GM12878 (cell line): ENCODE data around the gene TCF12. TPM values are rescaled to one million over a fixed set of nuclear protein-coding genes. Genes with fewer than 3 reads are reported as not detected.

Experiments used
- ATAC-seq: fragments of 200-7000 bp; cut with Tn5 transposase; 3 replicates; pipeline ENCODE4 v1.9.1; 2020; ENCODE audit warnings: mild to moderate bottlenecking, moderate library complexity
- BruUV-seq: library from RNA; stranded (reverse); fragments of 400-500 nt; replicated peaks from 2 replicates; lab custom pipeline; 2021; lab: Mats Ljungman, UMichigan
- CTCF ChIA-PET: fragments of 300-600 bp; sonication (Branson Sonifier 250); formaldehyde crosslinking; extraction: SDS; loops from one replicate; lab custom pipeline; 2021; ENCODE audit warnings: inconsistent platforms; lab: Yijun Ruan, JAX
- POLR2A ChIA-PET: fragments of 350-600 bp; formaldehyde crosslinking; extraction: SDS; loops from one replicate; lab custom pipeline; 2021; ENCODE audit warnings: inconsistent platforms; lab: Charles Lee
- RAD21 ChIA-PET: fragments of 300-600 bp; sonication (Branson Sonifier 250); formaldehyde crosslinking; loops from one replicate; lab custom pipeline; 2023; ENCODE audit warnings: antibody characterized with exemption; ENCODE audit not compliant: unreplicated experiment; lab: Charles Lee
- SMC1A ChIA-PET: fragments of 300-600 bp; sonication (Branson Sonifier 250); formaldehyde crosslinking; loops from one replicate; lab custom pipeline; 2023; ENCODE audit not compliant: unreplicated experiment, uncharacterized antibody; lab: Charles Lee
- DNase-seq: peaks from one replicate; pipeline ENCODE4 v3.0.0-alpha.2; 2011; ENCODE audit warnings: low read depth, low spot score
- FAIRE-seq: peaks from 3 replicates; lab custom pipeline; 2011; peaks lifted over from hg19 to GRCh38; lab: Jason Lieb, UNC
- H2AFZ ChIP-seq: 2 replicates; pipeline ENCODE4 v1.6.0; 2011; ENCODE audit warnings: low read depth, low read length, control low read depth; ENCODE audit not compliant: control insufficient read depth
- H3K27ac ChIP-seq: 2 replicates; pipeline ENCODE4 v1.5.1; 2011; ENCODE audit warnings: control low read depth; ENCODE audit not compliant: control insufficient read depth, insufficient read depth
- H3K27me3 ChIP-seq, 2 experiments: replicated peaks in 1 of 2; 2 replicates each; pipeline versions ENCODE4 v1.6.0 to v1.6.1; 2011; ENCODE audit warnings: low read length in 1 of 2; ENCODE audit not compliant: control insufficient read depth in 2 of 2, insufficient read depth in 2 of 2
- H3K36me3 ChIP-seq, 2 experiments: 2 replicates each; pipeline ENCODE4 v1.5.1; 2011; ENCODE audit warnings: low read length in 1 of 2; ENCODE audit not compliant: control insufficient read depth in 2 of 2, insufficient read depth in 2 of 2
- H3K4me1 ChIP-seq: 2 replicates; pipeline ENCODE4 v1.6.1; 2011; ENCODE audit warnings: mild to moderate bottlenecking, low read length, moderate library complexity, mixed read lengths; ENCODE audit not compliant: control insufficient read depth, insufficient read depth
- H3K4me2 ChIP-seq: 2 replicates; pipeline ENCODE4 v1.6.0; 2011; ENCODE audit warnings: control low read depth; ENCODE audit not compliant: control insufficient read depth, insufficient read depth
- H3K4me3 ChIP-seq: fragments of 200-600 bp; sonication (generic); 2 replicates; pipeline ENCODE4 v1.5.1; 2016
- H3K79me2 ChIP-seq: 2 replicates; pipeline ENCODE4 v1.6.0; 2011; ENCODE audit warnings: low read length; ENCODE audit not compliant: control insufficient read depth, insufficient read depth
- H3K9ac ChIP-seq: 2 replicates; pipeline ENCODE4 v1.8.0; 2011; ENCODE audit warnings: low read length, control low read depth, mixed read lengths; ENCODE audit not compliant: control insufficient read depth, insufficient read depth
- H3K9me3 ChIP-seq: replicated peaks from 3 replicates; pipeline ENCODE4 v1.5.1; 2011; ENCODE audit warnings: mild to moderate bottlenecking, low read length; ENCODE audit not compliant: control insufficient read depth, insufficient read depth
- H4K20me1 ChIP-seq: 2 replicates; pipeline ENCODE4 v1.6.0; 2011; ENCODE audit not compliant: control insufficient read depth, insufficient read depth
- CHD4 ChIP-seq: fragments of 200-600 bp; sonication (generic); IDR thresholded peaks from 2 replicates; pipeline ENCODE4 v1.6.1; 2016; ENCODE audit warnings: mild to moderate bottlenecking
- FOS ChIP-seq: IDR thresholded peaks from 3 replicates; pipeline ENCODE4 v1.6.1; 2011; ENCODE audit warnings: borderline replicate concordance; ENCODE audit not compliant: insufficient read length; ENCODE audit errors: extremely low read depth
- HDAC6 ChIP-seq: fragments of 200-600 bp; sonication (generic); IDR thresholded peaks from one replicate; pipeline ENCODE4 v1.8.0; 2017; ENCODE audit warnings: antibody characterized with exemption; ENCODE audit not compliant: unreplicated experiment
- MYB ChIP-seq: fragments of 150-350 bp; IDR thresholded peaks from 2 replicates; pipeline ENCODE4 v1.6.1; 2014; ENCODE audit warnings: mild to moderate bottlenecking, low read depth, low read length, borderline replicate concordance
- NFXL1 ChIP-seq: fragments of 450-650 bp; IDR thresholded peaks from 2 replicates; pipeline ENCODE4 v1.6.1; 2017; ENCODE audit warnings: antibody characterized with exemption, mild to moderate bottlenecking, borderline replicate concordance
- NFYA ChIP-seq: IDR thresholded peaks from 2 replicates; pipeline ENCODE4 v1.6.1; 2011; ENCODE audit warnings: low read depth, mild to moderate bottlenecking, low read length, improper control_type of control experiment, borderline replicate concordance
- PML ChIP-seq: IDR thresholded peaks from 2 replicates; pipeline ENCODE4 v1.6.1; 2012; ENCODE audit warnings: low read length, inconsistent platforms
- TBL1XR1 ChIP-seq: IDR thresholded peaks from 2 replicates; pipeline ENCODE4 v1.6.1; 2012; ENCODE audit warnings: low read depth, low read length, improper control_type of control experiment
- TCF7 ChIP-seq: IDR thresholded peaks from 2 replicates; pipeline ENCODE4 v1.6.1; 2014; ENCODE audit warnings: antibody characterized with exemption, borderline replicate concordance
- YBX1 ChIP-seq: fragments of 450-650 bp; IDR thresholded peaks from 2 replicates; pipeline ENCODE4 v1.6.1; 2016; ENCODE audit warnings: antibody characterized with exemption
- ZNF24 ChIP-seq: fragments of 450-650 bp; IDR thresholded peaks from 2 replicates; pipeline ENCODE4 v1.6.1; 2017; ENCODE audit warnings: antibody characterized with exemption, mild to moderate bottlenecking
- WGBS: methylation state at CpG from one replicate; pipeline ENCODE4 v1.1.6; 2016; ENCODE audit warnings: low lambda C conversion rate; ENCODE audit not compliant: insufficient replicate concordance, insufficient coverage; ENCODE audit errors: missing lambda C conversion rate; 5-methylcytosine and 5-hydroxymethylcytosine counted together
- in situ Hi-C: fragments of 300-500 bp; cut with MboI; formaldehyde crosslinking; loops from 9 replicates; pipeline ENCODE4 v1.14.3; 2018; ENCODE audit warnings: mixed read lengths
- intact Hi-C: fragments of 100-400 bp; cut with micrococcal nuclease; formaldehyde crosslinking; loops from one replicate; pipeline ENCODE4 v1.14.2; 2022; ENCODE audit not compliant: unreplicated experiment
- polyA plus RNA-seq, 11 experiments: library from polyadenylated mRNA; depleted of rRNA in 4 of 11; unstranded in 6 of 11; stranded (reverse) in 5 of 11; fragments of >200 nt; fragmentation: Nextera tagmentation in 4 of 11; fragmentation: Illumina TruSeq in 1 of 11; extraction: Ambion mirVana in 4 of 11; extraction: Trizol in 1 of 11; gene quantifications; 1 replicate in 1 of 11; 2 replicates in 10 of 11; pipeline versions ENCODE4 v1.2.1 to v1.2.3, GENCODE V29; 2011 to 2016; ENCODE audit warnings: inconsistent platforms in 2 of 11, missing spikeins in 2 of 11, low read depth in 1 of 11
- total RNA-seq, 4 experiments: library from RNA; depleted of rRNA in 3 of 4; stranded (reverse); fragments of >200 nt in 3 of 4; fragmentation: Illumina TruSeq in 1 of 4; extraction: Trizol in 1 of 4; gene quantifications; 2 replicates each; pipeline versions ENCODE4 v1.2.1 to v1.2.3, GENCODE V29; 2013 to 2021
- TF ChIP-seq, protein P1 (sequence below): IDR thresholded peaks from 2 replicates; pipeline ENCODE4 v1.6.1; 2011; ENCODE audit warnings: borderline replicate concordance, low read depth, mild to moderate bottlenecking, moderate library complexity, mixed read lengths, low read length; ENCODE audit not compliant: insufficient read depth; ENCODE audit errors: extremely low read length
- TF ChIP-seq, protein P2 (sequence below): fragments of 150-350 bp; IDR thresholded peaks from 2 replicates; pipeline ENCODE4 v1.6.1; 2014; ENCODE audit warnings: mild to moderate bottlenecking, low read depth, low read length

The TCF12 gene
- total and polyA plus RNA-seq, 10 of the 15 experiments (the other 5 are each of a cell fraction or from before 2014, with no cell fraction given), result 8.2 to 70.9 (median 49.5) TPM

DNA sequence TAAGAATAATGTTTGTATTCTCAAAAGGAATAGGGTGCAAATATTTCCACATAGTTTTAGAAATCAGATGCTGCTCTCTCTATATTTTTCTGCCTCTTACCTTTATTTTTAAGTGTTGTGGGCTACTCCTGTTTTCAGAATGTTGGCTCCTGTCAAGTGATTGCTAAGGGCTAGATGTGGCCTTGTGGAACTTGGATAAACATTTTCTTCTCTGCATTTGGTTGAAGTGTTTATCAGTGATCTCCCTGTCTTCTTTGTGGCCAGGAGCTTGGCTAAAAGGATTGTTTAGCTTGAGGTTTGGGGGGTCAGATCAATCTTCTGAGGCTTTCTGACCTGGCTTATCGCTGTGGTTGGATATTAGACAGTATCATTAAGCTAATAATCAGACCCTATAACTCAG, 112.6 kb downstream of the TCF12 start:
- 94% methylated on average over 1 of the region's 1 CpG for WGBS
- no TSS peak for BruUV-seq
- Histone ChIP-seq H2AFZ (no peak overlapping the region), H3K36me3 (peaks cover 0 to 2% of the 10 kb centered on the region in 2 experiments; a peak in 1 of 4 replicates), H3K4me3 (no peak overlapping the region), H3K79me2 (peaks cover 2% of the 10 kb centered on the region), H3K27ac (no peak overlapping the region), H3K4me1 (no peaks in the 10 kb centered on the region), H3K4me2 (no peak overlapping the region), H3K9ac (no peak overlapping the region), H4K20me1 (no peaks in the 10 kb centered on the region), H3K9me3 (no peaks in the 10 kb centered on the region; the same call in 2 of the 3 replicates), H3K27me3 (no peaks in the 10 kb centered on the region)
- ChIA-PET RAD21 (no interaction called here), POLR2A (interaction anchor here (1.2 kb wide), 1 partner anchor 10 kb away, joined by 5 read pairs; no protein-coding TSS in a partner anchor), SMC1A (interaction anchor here (0.7 to 1.6 kb wide), 12 partner anchors 8 to 270 kb away, joined by 3 to 6 read pairs (median 3); partner anchors contain the start of gene TCF12), CTCF (interaction anchor here (0.8 to 1.8 kb wide), 6 partner anchors 9 to 183 kb away, joined by 3 to 7 read pairs (median 5); no protein-coding TSS in a partner anchor)
- intact Hi-C loops, result no loop called here
- in situ Hi-C loops, result no loop called here
- ATAC-seq (no peak), DNase-seq (no peak), FAIRE-seq (no peak)
- TF ChIP-seq HDAC6 (no peak), TBL1XR1 (no peak), TCF7 (no peak), PML (no peak), MYB (no peak), FOS (no peak), CHD4 (no peak), NFYA (no peak), ZNF24 (no peak), YBX1 (no peak), NFXL1 (no peak)
- TF ChIP-seq, protein P1, sequence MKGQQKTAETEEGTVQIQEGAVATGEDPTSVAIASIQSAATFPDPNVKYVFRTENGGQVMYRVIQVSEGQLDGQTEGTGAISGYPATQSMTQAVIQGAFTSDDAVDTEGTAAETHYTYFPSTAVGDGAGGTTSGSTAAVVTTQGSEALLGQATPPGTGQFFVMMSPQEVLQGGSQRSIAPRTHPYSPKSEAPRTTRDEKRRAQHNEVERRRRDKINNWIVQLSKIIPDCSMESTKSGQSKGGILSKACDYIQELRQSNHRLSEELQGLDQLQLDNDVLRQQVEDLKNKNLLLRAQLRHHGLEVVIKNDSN, result no peak
- TF ChIP-seq, protein P2, sequence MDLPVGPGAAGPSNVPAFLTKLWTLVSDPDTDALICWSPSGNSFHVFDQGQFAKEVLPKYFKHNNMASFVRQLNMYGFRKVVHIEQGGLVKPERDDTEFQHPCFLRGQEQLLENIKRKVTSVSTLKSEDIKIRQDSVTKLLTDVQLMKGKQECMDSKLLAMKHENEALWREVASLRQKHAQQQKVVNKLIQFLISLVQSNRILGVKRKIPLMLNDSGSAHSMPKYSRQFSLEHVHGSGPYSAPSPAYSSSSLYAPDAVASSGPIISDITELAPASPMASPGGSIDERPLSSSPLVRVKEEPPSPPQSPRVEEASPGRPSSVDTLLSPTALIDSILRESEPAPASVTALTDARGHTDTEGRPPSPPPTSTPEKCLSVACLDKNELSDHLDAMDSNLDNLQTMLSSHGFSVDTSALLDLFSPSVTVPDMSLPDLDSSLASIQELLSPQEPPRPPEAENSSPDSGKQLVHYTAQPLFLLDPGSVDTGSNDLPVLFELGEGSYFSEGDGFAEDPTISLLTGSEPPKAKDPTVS, result no peak
